DOHH2 (cell line): ENCODE measurements around the gene LAPTM4A.

Experiments used
- EZH2phosphoT487 ChIP-seq: fragments of 200-600 bp; sonication (generic); IDR thresholded peaks from 2 replicates; pipeline ENCODE4 v1.6.1; 2017; ENCODE audit warnings: borderline replicate concordance, mild to moderate bottlenecking, antibody characterized with exemption, low read length, moderate library complexity, mixed read lengths
- TF ChIP-seq, protein P1 (sequence below): fragments of 200-600 bp; sonication (generic); IDR thresholded peaks from one replicate; pipeline ENCODE4 v1.5.1; 2014; ENCODE audit warnings: antibody characterized with exemption, mild to moderate bottlenecking, low read depth, low read length; ENCODE audit not compliant: poor library complexity, severe bottlenecking

DNA sequence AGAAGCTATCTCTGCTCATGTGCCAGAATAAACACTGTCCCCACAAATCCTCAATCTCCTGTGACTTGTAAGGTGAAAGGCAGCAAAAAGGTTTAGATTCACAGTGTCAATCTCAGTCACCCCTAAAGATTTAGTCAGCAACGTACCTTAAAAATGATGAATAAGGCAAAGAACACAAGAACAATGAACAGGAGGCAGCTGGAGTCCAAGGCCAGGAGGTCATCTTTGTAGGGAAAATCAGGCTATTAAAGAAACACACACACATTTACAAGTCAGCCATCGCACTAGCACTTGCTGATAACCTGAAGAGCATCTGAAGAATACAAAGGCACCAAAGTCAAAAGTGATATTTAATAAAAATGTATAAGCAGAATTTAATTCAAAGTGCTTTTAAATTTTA, 16.6 kb downstream of the LAPTM4A start:
- TF ChIP-seq, protein P1, sequence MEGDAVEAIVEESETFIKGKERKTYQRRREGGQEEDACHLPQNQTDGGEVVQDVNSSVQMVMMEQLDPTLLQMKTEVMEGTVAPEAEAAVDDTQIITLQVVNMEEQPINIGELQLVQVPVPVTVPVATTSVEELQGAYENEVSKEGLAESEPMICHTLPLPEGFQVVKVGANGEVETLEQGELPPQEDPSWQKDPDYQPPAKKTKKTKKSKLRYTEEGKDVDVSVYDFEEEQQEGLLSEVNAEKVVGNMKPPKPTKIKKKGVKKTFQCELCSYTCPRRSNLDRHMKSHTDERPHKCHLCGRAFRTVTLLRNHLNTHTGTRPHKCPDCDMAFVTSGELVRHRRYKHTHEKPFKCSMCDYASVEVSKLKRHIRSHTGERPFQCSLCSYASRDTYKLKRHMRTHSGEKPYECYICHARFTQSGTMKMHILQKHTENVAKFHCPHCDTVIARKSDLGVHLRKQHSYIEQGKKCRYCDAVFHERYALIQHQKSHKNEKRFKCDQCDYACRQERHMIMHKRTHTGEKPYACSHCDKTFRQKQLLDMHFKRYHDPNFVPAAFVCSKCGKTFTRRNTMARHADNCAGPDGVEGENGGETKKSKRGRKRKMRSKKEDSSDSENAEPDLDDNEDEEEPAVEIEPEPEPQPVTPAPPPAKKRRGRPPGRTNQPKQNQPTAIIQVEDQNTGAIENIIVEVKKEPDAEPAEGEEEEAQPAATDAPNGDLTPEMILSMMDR, result no peak
- TF ChIP-seq EZH2phosphoT487, result no peak
